K562 (cell line): ENCODE measurements around the gene NT5C1A. TPM values are rescaled to one million over a fixed set of nuclear protein-coding genes. Genes with fewer than 3 reads are reported as not detected.

ENCODE experiments used
- ATAC-seq: fragments of 200-7000 bp; cut with Tn5 transposase; 3 replicates; pipeline ENCODE4 v1.9.1; 2020; ENCODE audit warnings: moderate library complexity
- BruUV-seq: library from RNA; stranded (reverse); fragments of 400-500 nt; replicated peaks from 2 replicates; lab custom pipeline; 2021; lab: Mats Ljungman, UMichigan
- CTCF ChIA-PET: fragments of 300-600 bp; formaldehyde crosslinking; extraction: SDS; loops from one replicate; lab custom pipeline; 2021; ENCODE audit warnings: low intra/inter-chr PET ratio; lab: Yijun Ruan, JAX
- POLR2A ChIA-PET: fragments of 300-600, 350-650 bp; sonication (Branson Sonifier 250); formaldehyde crosslinking; extraction: SDS; loops from one replicate; lab custom pipeline; 2021; ENCODE audit warnings: antibody characterized with exemption, inconsistent platforms; lab: Yijun Ruan, JAX
- DNase-seq, 4 experiments: peaks; one replicate each; pipeline versions ENCODE4 v3.0.0 to v3.0.0-alpha.2; 2011 to 2018; ENCODE audit warnings: low spot score in 3 of 4, mixed read lengths in 3 of 4; ENCODE audit errors: extremely low read depth in 1 of 4
- FAIRE-seq: peaks from 2 replicates; lab custom pipeline; 2011; peaks lifted over from hg19 to GRCh38; lab: Jason Lieb, UNC
- H2AFZ ChIP-seq: 2 replicates; pipeline ENCODE4 v1.6.0; 2011; ENCODE audit warnings: low read depth, low read length, control low read depth, inconsistent platforms
- H3K27ac ChIP-seq: fragments of 200-600 bp; 3 replicates; pipeline ENCODE4 v1.8.0; 2011; ENCODE audit warnings: low read depth, mild to moderate bottlenecking, control low read depth, inconsistent platforms, low read length, moderate library complexity, mixed read lengths; ENCODE audit errors: extremely low read depth
- H3K27me3 ChIP-seq, 2 experiments: fragments of 300-600 bp in 1 of 2; 2 replicates in 1 of 2; 3 replicates in 1 of 2; pipeline versions ENCODE4 v1.6.0 to v1.8.0; 2011; ENCODE audit warnings: inconsistent platforms in 2 of 2, low read length in 2 of 2, mild to moderate bottlenecking in 1 of 2, mixed read lengths in 1 of 2, moderate library complexity in 1 of 2; ENCODE audit not compliant: control insufficient read depth in 2 of 2, insufficient read depth in 2 of 2
- H3K36me3 ChIP-seq: fragments of 300-600 bp; 3 replicates; pipeline ENCODE4 v1.8.0; 2011; ENCODE audit warnings: mild to moderate bottlenecking, low read length, inconsistent platforms; ENCODE audit not compliant: control insufficient read depth, insufficient read depth
- H3K4me1 ChIP-seq, 2 experiments: fragments of 200-600 bp in 1 of 2; replicated peaks in 1 of 2; 2 replicates in 1 of 2; 3 replicates in 1 of 2; pipeline versions ENCODE4 v1.5.1 to v1.8.0; 2011; ENCODE audit warnings: inconsistent platforms in 2 of 2, low read length in 2 of 2, mild to moderate bottlenecking in 1 of 2, mixed read lengths in 1 of 2, moderate library complexity in 1 of 2; ENCODE audit not compliant: control insufficient read depth in 2 of 2, insufficient read depth in 2 of 2
- H3K4me2 ChIP-seq: 2 replicates; pipeline ENCODE4 v1.6.1; 2011; ENCODE audit warnings: low read length, control low read depth, inconsistent platforms, mixed read lengths; ENCODE audit not compliant: insufficient read depth
- H3K4me3 ChIP-seq: fragments of 200-600 bp; sonication (generic), shearing (Covaris generic); 2 replicates; pipeline ENCODE4 v1.5.1; 2016; ENCODE audit warnings: control low read depth, inconsistent platforms
- H3K79me2 ChIP-seq: fragments of 200-600 bp; 3 replicates; pipeline ENCODE4 v1.8.0; 2011; ENCODE audit warnings: low read length, inconsistent platforms; ENCODE audit not compliant: control insufficient read depth, insufficient read depth
- H3K9ac ChIP-seq, 2 experiments: 2 replicates each; pipeline versions ENCODE4 v1.6.0 to v1.6.1; 2011; ENCODE audit warnings: low read depth in 2 of 2, low read length in 2 of 2, control low read depth in 1 of 2, inconsistent platforms in 1 of 2, mild to moderate bottlenecking in 1 of 2, mixed read lengths in 1 of 2; ENCODE audit not compliant: insufficient read depth in 1 of 2
- H3K9me1 ChIP-seq: one replicate; pipeline ENCODE4 v1.6.0; 2011; ENCODE audit warnings: inconsistent platforms, mild to moderate bottlenecking, low read length, moderate library complexity; ENCODE audit not compliant: control insufficient read depth, insufficient read depth
- H3K9me3 ChIP-seq: replicated peaks from 2 replicates; pipeline ENCODE4 v1.5.1; 2011; ENCODE audit warnings: low read depth, low read length, inconsistent platforms; ENCODE audit not compliant: control insufficient read depth, insufficient read depth
- H4K20me1 ChIP-seq: replicated peaks from 2 replicates; pipeline ENCODE4 v1.6.1; 2011; ENCODE audit warnings: low read length, inconsistent platforms, mixed read lengths; ENCODE audit not compliant: control insufficient read depth, insufficient read depth
- ADNP ChIP-seq: fragments of 200-800 bp; sonication (Bioruptor generic); IDR thresholded peaks from 2 replicates; pipeline ENCODE4 v1.6.1; 2016; ENCODE audit warnings: missing genetic modification characterization, missing compliant biosample characterization
- CLOCK ChIP-seq: fragments of 250-450 bp; sonication (Bioruptor Pico); IDR thresholded peaks from 2 replicates; pipeline ENCODE4 v1.4.0; 2020; ENCODE audit warnings: mild to moderate bottlenecking, moderate library complexity, borderline replicate concordance
- MYBL2 ChIP-seq, 2 experiments: fragments of 450-650 bp in 1 of 2; sonication (generic) in 1 of 2; formaldehyde crosslinking in 1 of 2; IDR thresholded peaks; 2 replicates each; pipeline versions ENCODE4 v1.6.1 to v1.8.1; 2017 to 2022; ENCODE audit warnings: borderline replicate concordance in 1 of 2, inconsistent platforms in 1 of 2, low read depth in 1 of 2, mild to moderate bottlenecking in 1 of 2, missing genetic modification reagents in 1 of 2, moderate library complexity in 1 of 2
- NFIX ChIP-seq: fragments of 250-450 bp; sonication (Bioruptor Pico); IDR thresholded peaks from 2 replicates; pipeline ENCODE4 v1.4.0; 2020; ENCODE audit warnings: low read depth, mild to moderate bottlenecking, moderate library complexity
- PHF20 ChIP-seq: fragments of 450-650 bp; IDR thresholded peaks from 2 replicates; pipeline ENCODE4 v1.6.1; 2018; ENCODE audit not compliant: partially characterized antibody
- RBM14 ChIP-seq: fragments of 200-400 bp; formaldehyde crosslinking; IDR thresholded peaks from 2 replicates; pipeline ENCODE4 v1.6.1; 2018; ENCODE audit warnings: low read depth, mild to moderate bottlenecking, low read length, moderate library complexity, borderline replicate concordance; ENCODE audit not compliant: insufficient read depth
- RBM25 ChIP-seq: fragments of 200-400 bp; formaldehyde crosslinking; IDR thresholded peaks from 2 replicates; pipeline ENCODE4 v1.6.1; 2018; ENCODE audit warnings: low read length, low read depth, moderate library complexity; ENCODE audit not compliant: severe bottlenecking
- RBM39 ChIP-seq: fragments of 200-400 bp; formaldehyde crosslinking; optimal IDR thresholded peaks from 2 replicates; pipeline ENCODE3; 2018; ENCODE audit warnings: low read depth, low read length
- TBL1XR1 ChIP-seq, 2 experiments: IDR thresholded peaks; 2 replicates each; pipeline ENCODE4 v1.6.1; 2012; ENCODE audit warnings: improper control_type of control experiment in 2 of 2, low read length in 2 of 2, mild to moderate bottlenecking in 1 of 2
- TEAD1 ChIP-seq, 2 experiments: fragments of 450-650 bp in 1 of 2; sonication (generic) in 1 of 2; formaldehyde crosslinking; IDR thresholded peaks; 2 replicates each; pipeline versions ENCODE4 v1.4.0 to v1.8.0; 2020 to 2022; ENCODE audit warnings: mild to moderate bottlenecking in 2 of 2, missing genetic modification reagents in 1 of 2
- YY1 ChIP-seq, 3 experiments: IDR thresholded peaks; 2 replicates each; pipeline ENCODE4 v1.6.1; 2011; ENCODE audit warnings: low read length in 2 of 3, mild to moderate bottlenecking in 2 of 3, moderate library complexity in 2 of 3, borderline replicate concordance in 1 of 3, control low read depth in 1 of 3, low read depth in 1 of 3; ENCODE audit not compliant: insufficient read depth in 3 of 3, insufficient replicate concordance in 2 of 3, control insufficient read depth in 1 of 3, insufficient read length in 1 of 3; ENCODE audit errors: extremely low read depth in 1 of 3
- ZNF830 ChIP-seq: fragments of 250-450 bp; sonication (Bioruptor Pico); IDR thresholded peaks from 2 replicates; pipeline ENCODE4 v1.5.0; 2021; ENCODE audit warnings: mild to moderate bottlenecking
- WGBS: fragments of 100-300 bp; shearing (Covaris generic); methylation state at CpG from one replicate; pipeline ENCODE4 v1.1.6; 2016; ENCODE audit warnings: low coverage, mixed read lengths; ENCODE audit not compliant: insufficient coverage; ENCODE audit errors: missing lambda C conversion rate; 5-methylcytosine and 5-hydroxymethylcytosine counted together
- in situ Hi-C: fragments of 300-500 bp; cut with MboI; formaldehyde crosslinking; loops from 4 replicates; pipeline ENCODE4 v1.15.0; 2018; ENCODE audit warnings: inconsistent platforms, mixed read lengths
- intact Hi-C: fragments of 100-400 bp; cut with micrococcal nuclease; formaldehyde crosslinking; loops from 2 replicates; pipeline ENCODE4 v1.14.2; 2022
- polyA plus RNA-seq, 8 experiments: library from polyadenylated mRNA; depleted of rRNA in 4 of 8; stranded (reverse) in 5 of 8; unstranded in 3 of 8; fragments of >200 nt; fragmentation: Nextera tagmentation in 2 of 8; fragmentation: Illumina TruSeq in 1 of 8; extraction: Ambion mirVana in 2 of 8; extraction: Trizol in 1 of 8; gene quantifications; 2 replicates each; pipeline versions ENCODE4 v1.2.1 to v1.2.3, GENCODE V29; 2011 to 2014; ENCODE audit warnings: inconsistent platforms in 1 of 8, missing spikeins in 1 of 8
- total RNA-seq, 7 experiments: library from RNA; depleted of rRNA in 6 of 7; stranded (reverse); fragments of >200 nt in 6 of 7; fragmentation: Illumina TruSeq in 2 of 7; extraction: Trizol in 2 of 7; gene quantifications; 2 replicates each; pipeline versions ENCODE4 v1.2.1 to v1.2.3, GENCODE V29; 2011 to 2021; ENCODE audit warnings: low replicate concordance in 1 of 7
- TF ChIP-seq, protein P1 (sequence below): fragments of 450-650 bp; IDR thresholded peaks from 2 replicates; pipeline ENCODE4 v1.6.1; 2014; ENCODE audit warnings: low read depth, mild to moderate bottlenecking, moderate library complexity, borderline replicate concordance

NT5C1A gene
- total and polyA plus RNA-seq, 9 of the 15 experiments (the other 6 are each of a cell fraction or from before 2014, with no cell fraction given) = not detected

DNA sequence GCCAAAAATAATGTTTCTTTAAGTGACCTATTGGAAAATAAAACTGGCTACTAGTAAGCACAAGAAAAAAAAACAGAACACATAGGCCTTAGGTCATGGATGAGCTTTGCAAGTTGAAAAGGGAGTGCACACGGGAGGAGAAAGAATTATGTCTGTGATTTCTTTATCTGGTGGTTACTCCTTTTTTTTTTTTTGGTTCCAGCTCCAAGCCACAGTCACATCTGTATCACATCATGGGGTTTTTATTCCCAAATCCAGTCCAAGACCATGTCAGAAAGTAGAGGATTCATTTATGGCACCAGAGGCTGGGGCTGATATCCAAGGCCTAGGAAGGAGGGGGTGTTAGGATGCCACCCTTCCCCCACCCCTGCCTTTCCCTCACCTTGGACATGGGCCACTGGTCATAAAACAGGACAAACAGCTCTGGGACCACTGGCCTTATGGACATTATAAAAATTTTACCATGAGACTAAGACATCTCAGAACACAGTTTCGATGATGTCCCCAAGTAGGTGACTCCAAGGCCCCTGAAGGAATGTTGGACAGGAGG, 22.2 kb downstream of the NT5C1A start (continued):
- TF ChIP-seq, protein P1, sequence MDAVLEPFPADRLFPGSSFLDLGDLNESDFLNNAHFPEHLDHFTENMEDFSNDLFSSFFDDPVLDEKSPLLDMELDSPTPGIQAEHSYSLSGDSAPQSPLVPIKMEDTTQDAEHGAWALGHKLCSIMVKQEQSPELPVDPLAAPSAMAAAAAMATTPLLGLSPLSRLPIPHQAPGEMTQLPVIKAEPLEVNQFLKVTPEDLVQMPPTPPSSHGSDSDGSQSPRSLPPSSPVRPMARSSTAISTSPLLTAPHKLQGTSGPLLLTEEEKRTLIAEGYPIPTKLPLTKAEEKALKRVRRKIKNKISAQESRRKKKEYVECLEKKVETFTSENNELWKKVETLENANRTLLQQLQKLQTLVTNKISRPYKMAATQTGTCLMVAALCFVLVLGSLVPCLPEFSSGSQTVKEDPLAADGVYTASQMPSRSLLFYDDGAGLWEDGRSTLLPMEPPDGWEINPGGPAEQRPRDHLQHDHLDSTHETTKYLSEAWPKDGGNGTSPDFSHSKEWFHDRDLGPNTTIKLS = no peak
- TF ChIP-seq RBM39 (no peak), CLOCK (CRISPR knock-in tag) (no peak), NFIX (no peak), RBM25 (no peak), ZNF830 (CRISPR knock-in tag) (no peak)

DNA sequence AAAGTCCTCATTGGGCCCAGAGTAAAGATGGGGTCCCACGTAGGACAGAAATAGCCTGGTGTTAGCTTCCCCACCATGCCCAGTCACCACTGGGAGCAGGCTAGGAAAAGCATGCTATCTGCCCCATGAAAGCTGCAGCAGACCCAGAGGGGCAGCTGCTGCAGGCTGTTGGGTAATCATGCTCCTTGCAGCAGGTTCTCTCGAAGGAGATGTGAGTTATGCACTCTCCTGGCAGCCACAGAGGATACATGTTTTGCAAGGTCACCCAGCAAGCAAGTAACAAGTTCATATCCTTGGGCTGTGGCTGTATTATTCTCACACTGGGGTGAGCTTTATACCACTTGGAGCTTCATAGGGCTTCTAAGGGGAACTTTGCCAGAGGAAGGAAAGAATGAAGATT, 23.4 kb downstream of the NT5C1A start:
- BruUV-seq = no TSS peak
- ChIA-PET CTCF (no interaction called here), POLR2A (interaction anchor here (0.9 to 2.5 kb wide), 5 partner anchors 10 to 22 kb away, joined by 3 to 12 read pairs (median 5); partner anchors contain the start of gene HEYL)
- Histone ChIP-seq H3K27ac (no peak overlapping the region), H2AFZ (no peak overlapping the region), H3K9me1 (no peaks in the 10 kb centered on the region), H4K20me1 (0 out of 2 replicates have a peak, but pooled peaks cover 4% of the 10 kb centered on the region), H3K27me3 (peaks cover 9 to 42% of the 10 kb centered on the region in 2 experiments; a peak in 4 of 5 replicates), H3K4me3 (no peak overlapping the region), H3K9ac (peak overlapping the region in 1 of 2 experiments; percentile 46; a peak in 1 of 4 replicates), H3K9me3 (no peaks in the 10 kb centered on the region), H3K79me2 (no peaks in the 10 kb centered on the region), H3K36me3 (no peaks in the 10 kb centered on the region), H3K4me1 (peaks cover 5 to 8% of the 10 kb centered on the region in 2 experiments; a peak in 3 of 5 replicates), H3K4me2 (no peak overlapping the region)
- in situ Hi-C loops (no loop called here), intact Hi-C loops (no loop called here)
- ATAC-seq = no peak
- FAIRE-seq = no peak
- WGBS = 0% methylated on average over 2 of the region's 2 CpGs
- no peak for DNase-seq
- no peak for TF ChIP-seq RBM14
- no peak for TF ChIP-seq PHF20
- TF ChIP-seq TBL1XR1 (IDR thresholded peaks at IDR 0.05; ENCODE audit: low read length in 2 of 2) = no peak
- no peak for TF ChIP-seq TEAD1 (CRISPR knock-in tag; IDR thresholded peaks at IDR 0.05)
- TF ChIP-seq ADNP (tag) = no peak
- TF ChIP-seq YY1 (IDR thresholded peaks at IDR 0.05; ENCODE audit: borderline replicate concordance in 1 of 3, control insufficient read depth in 1 of 3, extremely low read depth in 1 of 3, insufficient read depth in 3 of 3, insufficient read length in 1 of 3, insufficient replicate concordance in 2 of 3, low read depth in 1 of 3, low read length in 2 of 3) = no peak
- TF ChIP-seq MYBL2 (IDR thresholded peaks at IDR 0.05; ENCODE audit: low read depth) = no peak
- TF ChIP-seq MYBL2 (CRISPR knock-in tag; IDR thresholded peaks at IDR 0.05; ENCODE audit: borderline replicate concordance) = no peak
